GM21737 (cell line): Measurements from ENCODE around the gene KRT32.
"Not testable (repeated sequence)": the region's sequence is repeated elsewhere in the genome, so short reads cannot be mapped to it uniquely, and the experiment has no call there.

ENCODE experiments used
- ATAC-seq: cut with Tn5 transposase; IDR thresholded peaks from one replicate; pipeline ENCODE4 v1.9.1; 2021; ENCODE audit warnings: mild to moderate bottlenecking, moderate library complexity; ENCODE audit not compliant: unreplicated experiment

The KRT32 gene

GRCh38 chr17:41434005-41434404, 33.2 kb downstream of the KRT32 start:
- no peak for ATAC-seq

GRCh38 chr17:41433586-41433985, 33.6 kb downstream of the KRT32 start:
- ATAC-seq, result no peak

- not testable (repeated sequence) for ATAC-seq
These were observed 36.8 kb downstream of the KRT32 start for GRCh38 chr17:41430376-41430775.

- no peak for ATAC-seq
These were observed 37.5 kb downstream of the KRT32 start for GRCh38 chr17:41429667-41430066.

- ATAC-seq, result no peak
These were observed 38.4 kb downstream of the KRT32 start for GRCh38 chr17:41428591-41429291.

GRCh38 chr17:41424111-41424635, 43.0 kb downstream of the KRT32 start, which contains the start of gene KRT37:
Gene KRT37, minus strand, starts transcription at chr17:41424585. Its CDS starts 62 bp downstream, at chr17:41424523.
- no peak for ATAC-seq

GRCh38 chr17:41422586-41422985, 44.6 kb downstream of the KRT32 start:
- not testable (repeated sequence) for ATAC-seq

- ATAC-seq, result no peak
These were observed 45.6 kb downstream of the KRT32 start for GRCh38 chr17:41421617-41422016.

GRCh38 chr17:41421116-41421515, 46.1 kb downstream of the KRT32 start:
- no peak for ATAC-seq

GRCh38 chr17:41420134-41420533, 47.1 kb downstream of the KRT32 start:
- ATAC-seq, result no peak

GRCh38 chr17:41419716-41420115, 47.5 kb downstream of the KRT32 start:
- ATAC-seq, result no peak

GRCh38 chr17:41418116-41418860, 48.9 kb downstream of the KRT32 start:
- ATAC-seq, result no peak

GRCh38 chr17:41417576-41418015, 49.6 kb downstream of the KRT32 start:
- no peak for ATAC-seq

- no peak for ATAC-seq
These were observed 50.1 kb downstream of the KRT32 start for GRCh38 chr17:41417127-41417526.

GRCh38 chr17:41416479-41416878, 50.7 kb downstream of the KRT32 start:
- no peak for ATAC-seq

- no peak for ATAC-seq
These were observed 51.3 kb downstream of the KRT32 start for GRCh38 chr17:41415833-41416335.

- ATAC-seq, result no peak
These were observed 51.8 kb downstream of the KRT32 start for GRCh38 chr17:41415411-41415810.

- no peak for ATAC-seq
These were observed 53.2 kb downstream of the KRT32 start for GRCh38 chr17:41413982-41414381.

GRCh38 chr17:41413353-41413957, 53.7 kb downstream of the KRT32 start:
- ATAC-seq, result no peak

GRCh38 chr17:41411072-41411840, 55.9 kb downstream of the KRT32 start:
- ATAC-seq, result no peak
